Measurements from ENCODE around the gene AOC3. TPM values are rescaled to one million over a fixed set of nuclear protein-coding genes. Genes with fewer than 3 reads are reported as not detected.

AOC3 gene
- total and polyA plus RNA-seq, 2 of the 13 experiments (the other 11 are each of a cell fraction or from before 2014, with no cell fraction given) = 8.7 to 51.7 TPM

GRCh38 chr17:42865638-42866094, 14.7 kb downstream of the AOC3 start (continued):
- TF ChIP-seq SNAPC4 (CRISPR knock-in tag; IDR thresholded peaks at IDR 0.05) (no peak), SAP130 (CRISPR knock-in tag; IDR thresholded peaks at IDR 0.05; ENCODE audit: low read depth) (peak; percentile 75), POGK (CRISPR knock-in tag; conservative IDR thresholded peaks at IDR 0.05) (peak; percentile 13; the same call in 1 of the 2 replicates), SRSF9 (IDR thresholded peaks at IDR 0.05; ENCODE audit: borderline replicate concordance, insufficient read depth, low read depth, low read length, poor library complexity, severe bottlenecking) (no peak), NFIC (IDR thresholded peaks at IDR 0.05; ENCODE audit: low read length) (peak; percentile 43; the same call in 1 of the 2 replicates), SOX13 (IDR thresholded peaks at IDR 0.05) (0 out of 2 replicates have a peak, but pooled peaks have one; percentile 12), SOX13 (CRISPR knock-in tag; conservative IDR thresholded peaks at IDR 0.05 in 1 of 2, IDR thresholded peaks at IDR 0.05 in 1 of 2) (peak in 1 of 2 experiments; percentile 81; a peak in 2 of 4 replicates), PRDM10 (CRISPR knock-in tag; IDR thresholded peaks at IDR 0.05; ENCODE audit: low read depth) (no peak), ZNF781 (CRISPR knock-in tag; IDR thresholded peaks at IDR 0.05; ENCODE audit: borderline replicate concordance, not compliant biosample characterization) (no peak), GABPA (IDR thresholded peaks at IDR 0.05; ENCODE audit: low read depth, low read length) (no peak), GABPA (CRISPR knock-in tag; IDR thresholded peaks at IDR 0.05; ENCODE audit: low read depth) (0 out of 2 replicates have a peak, but pooled peaks have one; percentile 40), ZHX1 (CRISPR knock-in tag; IDR thresholded peaks at IDR 0.05; ENCODE audit: low read depth) (0 out of 2 replicates have a peak, but pooled peaks have one; percentile 55), MATR3 (CRISPR knock-in tag; IDR thresholded peaks at IDR 0.05) (no peak), ISX (CRISPR knock-in tag; conservative IDR thresholded peaks at IDR 0.05) (no peak), IKZF1 (IDR thresholded peaks at IDR 0.05) (no peak), ZMAT3 (CRISPR knock-in tag; conservative IDR thresholded peaks at IDR 0.05) (no peak), ELF3 (CRISPR knock-in tag; IDR thresholded peaks at IDR 0.05) (0 out of 2 replicates have a peak, but pooled peaks have one; percentile 53)

Measured in HepG2 (cell line).